ENCODE data around the gene SATB2.

The SATB2 gene

GRCh38 chr2:199273042-199273511 lies 184.7 kb downstream of the SATB2 start:
- DNase-seq (ENCODE audit: low read depth in 2 of 2, low spot score in 1 of 2) = no peak

DNA sequence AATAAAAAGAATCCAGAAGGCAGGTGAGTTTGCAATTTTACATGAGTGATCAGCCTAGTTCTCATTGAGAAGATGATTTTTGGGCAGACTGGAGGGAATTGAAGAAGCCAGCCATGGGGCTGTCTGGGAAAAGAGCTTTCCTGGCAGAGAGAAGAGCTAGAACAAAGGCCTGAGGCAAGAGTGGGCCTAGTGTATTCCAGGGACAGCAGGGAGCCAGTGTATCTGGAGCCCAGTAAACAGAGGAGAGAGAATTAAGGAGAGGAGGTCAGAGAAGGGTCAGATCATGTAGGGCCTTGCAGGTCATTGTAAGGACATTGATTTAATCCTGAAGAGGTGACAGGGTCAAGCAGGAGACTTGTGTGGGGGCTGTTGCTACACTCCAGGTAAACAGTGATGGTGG lies 195.8 kb downstream of the SATB2 start:
- DNase-seq (ENCODE audit: low read depth in 2 of 2, low spot score in 1 of 2) = no peak

- DNase-seq (ENCODE audit: low read depth in 2 of 2, low spot score in 1 of 2) = no peak
These were observed 196.5 kb downstream of the SATB2 start for GRCh38 chr2:199261239-199261638.

GRCh38 chr2:199259671-199260070 lies 198.1 kb downstream of the SATB2 start:
- DNase-seq (ENCODE audit: low read depth in 2 of 2, low spot score in 1 of 2) = no peak

GRCh38 chr2:199258291-199258690 lies 199.4 kb downstream of the SATB2 start:
- no peak for DNase-seq (ENCODE audit: low read depth in 2 of 2, low spot score in 1 of 2)

GRCh38 chr2:199257261-199258224 lies 200.2 kb downstream of the SATB2 start:
- DNase-seq (ENCODE audit: low read depth in 2 of 2, low spot score in 1 of 2) = no peak

GRCh38 chr2:199230091-199230490 lies 227.6 kb downstream of the SATB2 start:
- no peak for DNase-seq (ENCODE audit: low read depth in 2 of 2, low spot score in 1 of 2)

DNA sequence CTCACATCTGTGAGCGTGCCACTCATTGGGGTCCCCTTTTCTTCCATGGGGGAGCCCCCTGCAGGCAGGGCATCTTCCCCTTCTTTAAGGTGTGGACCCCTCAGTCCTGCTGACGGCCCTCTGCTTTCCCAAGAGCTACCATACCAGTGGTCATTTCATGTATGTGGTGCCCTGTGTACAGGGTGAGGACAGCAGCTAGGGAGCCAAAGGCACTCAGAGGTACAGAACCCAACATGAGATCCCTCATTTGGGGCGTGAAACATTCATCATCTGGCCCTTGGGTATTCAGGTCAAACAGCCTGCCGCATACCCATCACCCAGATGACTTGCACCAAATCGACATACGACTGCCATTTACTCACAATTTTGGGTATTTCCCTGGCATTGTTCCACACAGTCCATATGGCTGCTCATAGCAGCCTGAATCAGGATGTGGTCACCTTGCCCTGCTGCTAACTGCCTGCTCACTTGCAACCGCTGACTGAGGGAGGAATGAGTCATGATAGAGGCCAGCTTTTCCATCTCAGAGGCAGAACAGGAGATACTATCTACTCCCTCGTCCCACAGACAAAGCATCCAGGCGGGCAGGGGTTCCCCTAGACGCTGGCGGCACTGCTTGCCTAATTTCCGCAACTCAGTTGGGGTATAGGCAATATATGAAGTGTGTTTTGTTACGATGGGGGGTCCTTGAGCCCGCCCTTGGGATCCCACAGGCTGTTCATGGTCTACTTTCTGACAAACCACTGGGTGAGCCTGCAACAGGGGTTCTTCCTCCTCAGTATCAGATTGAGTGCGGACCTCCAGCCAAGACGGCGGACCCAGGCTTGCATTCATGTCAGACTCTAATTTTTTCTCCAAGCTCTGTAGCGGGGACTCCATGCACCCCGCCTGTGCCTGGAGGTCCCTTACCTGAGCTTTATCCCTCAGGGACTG lies 228.6 kb downstream of the SATB2 start:
- DNase-seq (ENCODE audit: low read depth in 2 of 2, low spot score in 1 of 2) = no peak

DNA sequence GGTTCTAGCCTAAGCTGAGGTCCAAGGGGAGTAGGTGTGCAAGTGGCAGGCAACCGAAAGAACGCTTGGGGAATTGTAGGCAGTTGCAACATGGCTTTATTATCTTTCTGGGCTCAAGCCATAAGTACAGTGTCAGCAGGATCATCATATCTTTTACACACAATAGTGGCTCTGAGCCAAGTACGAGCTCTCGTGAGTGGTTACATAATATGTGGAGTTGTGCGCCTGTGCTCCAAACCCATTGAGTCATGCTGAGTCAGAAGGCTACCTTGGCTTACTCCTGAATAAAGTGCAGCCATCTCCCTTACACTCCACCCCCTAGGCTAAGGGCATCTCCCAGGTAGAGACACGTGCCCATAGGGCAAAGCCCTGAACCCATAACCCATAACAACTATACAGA lies 233.9 kb downstream of the SATB2 start:
- no peak for DNase-seq (ENCODE audit: low read depth in 2 of 2, low spot score in 1 of 2)

GRCh38 chr2:199220920-199221319 lies 236.8 kb downstream of the SATB2 start:
- no peak for DNase-seq (ENCODE audit: low read depth in 2 of 2, low spot score in 1 of 2)

- no peak for DNase-seq (ENCODE audit: low read depth in 2 of 2, low spot score in 1 of 2)
These were observed 238.2 kb downstream of the SATB2 start for GRCh38 chr2:199219551-199219950.
